Stimulated activated CD8-positive, alpha-beta memory T cell treated with anti-CD3 and anti-CD28 coated beads, Interleukin-15, amount 100 ng/mL, for 48 hours (primary cell): Measurements from ENCODE around the gene GALNT18.

ENCODE experiments used
- DNase-seq, 2 donors: peaks; one replicate each; pipeline ENCODE4 v3.0.0-alpha.2; 2020; ENCODE audit warnings: low read depth in 2 of 2

Gene GALNT18

DNA sequence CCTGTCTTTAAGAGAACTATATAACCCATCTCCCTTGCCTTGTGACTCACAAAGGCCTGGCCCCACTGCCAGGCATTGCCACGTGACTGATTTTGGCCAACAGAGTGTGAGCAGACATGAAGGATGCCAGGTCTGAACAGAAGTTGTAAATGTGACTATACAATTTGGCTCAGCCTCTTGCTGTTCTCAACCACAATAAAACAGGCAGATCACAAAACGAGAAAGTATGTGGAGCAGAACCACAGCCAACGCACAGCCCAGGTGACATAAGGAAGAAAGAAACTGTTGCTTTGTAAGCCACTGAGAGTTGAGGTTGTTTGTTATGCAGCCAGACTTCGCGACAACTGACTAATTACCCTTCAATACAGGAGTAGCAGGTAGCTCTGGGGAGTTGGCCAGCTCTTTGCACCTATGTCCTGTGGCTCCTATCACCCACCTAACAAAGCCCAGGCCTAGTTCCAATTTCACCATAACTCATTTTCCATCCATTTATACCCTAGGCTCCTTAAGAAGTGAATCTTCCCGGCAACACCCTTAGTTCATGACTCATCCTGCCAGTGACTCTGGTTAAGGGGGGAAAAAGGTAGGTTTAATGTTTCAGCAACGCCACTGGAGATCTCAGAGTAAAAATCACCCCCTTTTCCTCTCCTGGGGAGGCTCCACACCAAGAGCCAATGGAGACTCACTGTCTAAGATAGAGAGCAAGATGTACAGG lies 53.7 kb downstream of the GALNT18 start:
- peak in 1 of 2 donors; percentile 5 for DNase-seq

DNA sequence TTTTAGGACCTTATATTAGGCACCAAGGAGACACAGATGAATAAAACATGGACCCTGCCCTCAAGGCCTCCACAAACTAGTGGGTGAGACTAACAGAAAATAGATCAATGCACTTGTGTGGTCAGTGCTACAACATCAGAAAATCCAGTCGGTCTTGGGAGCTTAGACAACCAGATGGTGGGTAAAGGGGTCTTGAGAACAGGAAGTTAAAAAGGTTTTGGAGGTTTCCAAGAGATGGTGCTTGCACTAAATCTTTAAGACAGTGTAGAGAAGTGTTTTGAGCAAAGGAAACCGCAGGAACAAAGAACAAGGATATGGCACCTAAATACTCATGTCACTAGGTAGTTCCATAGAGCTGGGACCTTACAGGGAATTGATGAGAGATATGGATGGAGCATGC lies 56.2 kb downstream of the GALNT18 start:
- DNase-seq: no peak

DNA sequence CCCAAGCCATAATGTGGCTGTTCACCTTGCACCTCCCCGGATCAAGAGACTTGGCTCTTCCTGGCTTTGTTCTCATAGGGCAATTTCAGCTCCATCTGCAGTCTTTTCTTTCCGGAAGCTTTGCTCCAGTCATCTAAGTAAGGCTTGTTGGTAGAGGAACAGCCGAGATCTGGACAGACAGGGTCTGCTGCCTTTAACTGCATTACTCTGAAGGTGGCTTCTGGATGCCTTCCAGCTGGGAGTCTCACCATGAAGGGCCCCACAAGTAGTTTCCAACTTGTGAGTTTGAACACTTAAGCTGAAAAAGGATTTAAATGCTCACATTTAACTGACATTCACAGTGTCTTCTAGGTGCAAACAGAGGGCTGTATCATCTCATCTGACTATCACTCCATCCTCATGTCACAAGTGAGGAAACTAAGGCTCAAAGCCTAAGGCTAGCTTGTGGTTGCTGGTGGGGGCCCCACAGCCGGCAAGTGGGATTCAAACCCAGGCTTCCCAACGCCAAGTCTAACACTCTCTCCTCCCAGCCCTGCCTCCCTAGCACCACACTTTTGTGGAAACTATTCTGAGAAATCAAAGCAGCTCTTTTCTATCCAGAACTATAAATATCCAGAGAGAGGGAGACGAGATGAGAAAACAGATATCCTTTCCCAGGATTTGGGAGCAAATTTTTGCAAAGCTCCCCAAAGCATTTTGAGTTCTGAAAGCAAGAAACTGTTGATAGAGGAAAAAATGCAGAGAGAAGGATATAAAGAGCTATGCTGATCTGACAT lies 58.4 kb downstream of the GALNT18 start:
- no peak for DNase-seq

- DNase-seq: no peak
Measured at GRCh38 chr11:11561991-11562390, 59.8 kb downstream of the GALNT18 start.

GRCh38 chr11:11558826-11559225 lies 63.0 kb downstream of the GALNT18 start:
- no peak for DNase-seq

GRCh38 chr11:11558396-11558795 lies 63.4 kb downstream of the GALNT18 start:
- no peak for DNase-seq

- no peak for DNase-seq
Measured at GRCh38 chr11:11555208-11555607, 66.6 kb downstream of the GALNT18 start.

GRCh38 chr11:11553573-11553972 lies 68.2 kb downstream of the GALNT18 start:
- no peak for DNase-seq

DNA sequence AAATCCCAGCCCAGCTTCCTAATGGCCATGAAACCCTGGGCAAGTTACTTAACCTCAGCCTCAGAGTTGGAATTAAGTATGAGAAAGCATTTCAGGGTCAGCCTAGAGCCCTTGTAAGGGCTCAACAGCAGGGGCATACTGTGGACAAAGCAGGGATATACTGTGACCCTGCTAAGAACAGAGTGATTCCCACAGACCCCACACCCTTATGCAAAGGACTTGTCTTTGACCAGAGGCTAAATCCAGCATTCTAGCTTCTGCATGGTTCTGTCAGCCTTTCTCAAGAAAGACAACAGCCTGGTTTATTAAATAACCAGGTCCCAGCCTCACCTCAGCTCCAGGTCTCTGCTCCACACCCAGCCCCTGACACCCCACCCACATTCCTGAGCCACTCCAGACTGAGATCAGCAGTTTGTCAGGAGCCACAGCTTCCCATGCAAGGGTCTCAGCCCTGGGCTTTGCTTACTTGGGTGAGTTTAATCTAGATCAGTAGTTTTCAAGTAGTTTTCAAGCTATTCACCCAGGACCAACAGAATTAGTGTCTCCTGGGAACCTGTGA lies 69.2 kb downstream of the GALNT18 start:
- DNase-seq: no peak

- no peak for DNase-seq
Measured at GRCh38 chr11:11550534-11550933, 71.3 kb downstream of the GALNT18 start.

DNA sequence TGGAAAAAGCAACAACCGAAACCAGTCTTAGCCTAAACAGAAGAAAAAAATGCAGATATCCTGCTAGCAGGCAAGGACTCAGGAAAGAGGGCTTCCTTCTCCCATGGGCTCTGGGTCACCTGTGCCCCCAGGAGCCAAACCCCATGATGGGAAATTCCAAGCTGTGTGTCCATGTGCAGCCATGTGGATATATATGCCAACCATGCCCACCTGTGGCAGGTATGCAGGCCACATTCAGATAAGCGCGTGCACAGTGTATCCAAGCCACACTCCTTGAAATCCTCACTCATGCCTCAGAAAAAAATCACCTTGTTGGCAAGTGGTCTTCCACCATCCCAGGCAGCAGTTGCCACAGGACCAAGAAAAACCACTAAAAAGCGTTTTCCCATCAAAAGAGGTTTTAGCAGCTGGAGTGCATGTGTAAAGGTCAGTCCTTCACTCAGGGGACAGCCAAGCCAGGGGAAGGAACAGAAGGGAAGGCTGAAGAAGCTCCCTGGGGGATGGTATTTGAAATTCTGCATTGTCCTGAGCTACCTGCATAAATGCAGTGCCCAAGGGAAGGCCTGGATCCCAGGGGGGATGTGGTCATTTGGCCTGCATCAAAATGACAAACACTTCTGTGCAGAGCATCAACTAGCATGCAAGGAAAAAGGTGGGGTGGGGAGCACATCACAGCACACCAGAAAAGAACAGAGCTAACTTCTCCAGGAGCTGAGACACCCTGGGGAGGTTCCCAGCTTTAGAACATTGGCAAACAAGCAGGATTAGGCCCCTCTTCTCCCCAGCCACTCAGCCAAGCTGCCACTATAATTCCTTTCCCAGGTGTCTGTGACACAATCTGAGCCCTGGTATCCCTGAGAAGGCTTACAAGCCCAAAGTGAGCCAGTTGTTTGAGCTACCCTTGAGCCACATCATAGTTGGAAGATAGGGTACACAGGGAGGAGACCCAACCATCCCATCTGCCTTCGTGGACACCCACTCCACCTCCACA lies 76.2 kb downstream of the GALNT18 start:
- DNase-seq: no peak

DNA sequence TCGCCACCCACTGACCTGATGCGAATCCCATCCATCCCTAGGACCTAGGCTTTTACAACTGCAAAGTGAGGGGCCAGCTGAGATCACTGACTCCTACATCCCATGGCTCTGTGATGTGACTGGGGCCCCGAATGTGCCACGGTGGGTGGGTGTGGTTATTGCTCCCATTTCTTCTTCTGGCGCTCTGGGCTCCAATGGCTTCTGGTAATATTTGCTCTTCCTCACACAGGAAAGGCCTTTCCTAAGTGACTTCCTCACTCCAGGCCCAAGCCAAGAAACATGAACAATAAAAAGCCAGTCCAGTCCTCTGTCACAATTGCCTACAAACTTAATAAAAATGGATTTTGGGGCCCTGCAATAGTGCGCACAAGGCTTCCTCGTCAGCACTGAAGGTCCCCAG lies 78.1 kb downstream of the GALNT18 start:
- no peak for DNase-seq

DNA sequence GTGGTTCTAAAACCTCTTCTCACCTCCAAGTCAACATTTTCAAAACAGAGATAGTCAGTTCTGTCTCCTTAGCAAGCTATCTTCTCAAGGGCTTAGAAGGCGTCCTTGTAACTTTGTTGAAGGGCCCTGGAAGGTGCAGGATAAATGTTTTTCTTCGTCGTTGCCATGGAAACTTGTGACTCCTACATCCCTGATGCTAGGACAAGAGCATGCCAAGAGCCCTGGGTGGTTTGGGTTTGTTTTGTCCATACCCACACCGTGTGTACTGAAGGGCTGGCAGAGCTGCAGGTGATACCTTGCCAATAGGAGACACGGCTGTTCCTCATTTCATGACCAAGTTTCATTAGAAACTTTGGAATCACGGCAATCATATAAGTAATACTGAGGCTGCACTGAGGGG lies 81.6 kb downstream of the GALNT18 start:
- no peak for DNase-seq

- no peak for DNase-seq
Measured at GRCh38 chr11:11538277-11538960, 83.4 kb downstream of the GALNT18 start.

DNA sequence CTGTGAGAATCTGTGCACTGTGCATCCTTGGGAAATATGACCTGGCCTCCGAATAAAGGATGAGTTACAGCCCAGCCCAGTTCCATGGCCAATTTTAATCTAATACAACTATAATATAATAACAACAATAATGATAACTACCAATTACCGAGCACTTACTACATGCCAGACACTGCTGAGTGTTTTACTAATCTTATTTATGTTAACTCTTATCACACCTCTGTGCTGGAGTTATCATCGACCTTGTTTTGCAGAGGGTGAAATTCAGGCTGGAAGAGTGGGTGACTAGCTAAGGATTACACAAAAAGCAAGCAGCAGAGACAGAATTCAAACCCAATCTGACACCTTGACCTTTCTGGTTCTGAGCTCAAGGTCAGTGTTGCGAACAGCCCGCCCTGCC lies 83.9 kb downstream of the GALNT18 start:
- DNase-seq: no peak

- no peak for DNase-seq
Measured at GRCh38 chr11:11537372-11537771, 84.4 kb downstream of the GALNT18 start.

DNA sequence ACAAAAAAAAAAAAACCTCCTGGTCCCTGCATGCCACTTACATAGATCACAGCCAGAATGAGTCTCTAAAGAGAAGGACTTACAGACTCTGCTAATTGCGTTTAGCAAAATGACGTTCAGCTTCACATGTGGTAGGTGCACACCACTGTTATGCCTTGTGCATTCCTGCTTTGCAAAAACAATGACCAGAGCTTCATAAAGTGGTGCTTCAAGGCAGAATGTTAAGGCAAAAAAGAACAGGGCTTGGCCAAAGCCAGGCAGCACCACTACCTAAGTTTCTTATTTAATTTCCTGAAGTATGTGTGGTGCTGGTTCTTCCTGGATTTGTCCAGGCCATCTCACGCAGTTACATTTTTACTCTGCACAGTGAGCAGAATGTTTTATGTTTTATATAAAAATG lies 85.2 kb downstream of the GALNT18 start:
- DNase-seq: no peak

DNA sequence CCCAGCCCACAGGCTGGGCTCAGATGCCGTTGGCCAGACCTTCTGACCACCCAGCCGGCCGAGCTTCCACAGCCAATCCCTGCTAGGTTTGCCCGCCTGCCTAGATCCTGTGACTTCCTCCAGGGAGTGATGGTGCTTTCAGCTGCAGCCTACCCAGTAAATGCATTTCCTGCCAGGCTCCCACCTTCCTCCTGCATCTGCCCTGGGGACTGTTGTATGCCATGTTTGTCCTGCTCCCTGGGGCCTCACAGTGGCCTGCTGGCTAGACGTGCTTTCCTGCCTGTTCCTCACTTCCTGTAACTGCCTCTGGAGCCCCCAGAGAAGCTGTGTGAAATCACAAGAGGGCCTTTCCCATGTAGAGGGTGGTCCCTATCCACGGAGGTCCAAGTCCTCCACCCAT lies 86.2 kb downstream of the GALNT18 start:
- DNase-seq: no peak

GRCh38 chr11:11534981-11535380 lies 86.8 kb downstream of the GALNT18 start:
- DNase-seq: no peak

GRCh38 chr11:11533751-11534150 lies 88.1 kb downstream of the GALNT18 start:
- no peak for DNase-seq

GRCh38 chr11:11533057-11533456 lies 88.7 kb downstream of the GALNT18 start:
- DNase-seq: no peak
